Fibroblast of the aortic adventitia (primary cell): ENCODE data around the gene SENP3. TPM values are rescaled to one million over a fixed set of nuclear protein-coding genes. Genes with fewer than 3 reads are reported as not detected.

Source experiments
- DNase-seq: peaks from one replicate; pipeline ENCODE4 v3.0.0-alpha.2; 2010; ENCODE audit warnings: low read depth
- H3K4me3 ChIP-seq: 2 replicates; pipeline ENCODE4 v1.5.1; 2011; ENCODE audit warnings: low read depth, mild to moderate bottlenecking, control low read depth, low read length, moderate library complexity
- CTCF ChIP-seq: IDR thresholded peaks from 2 replicates; pipeline ENCODE4 v1.5.1; 2011; ENCODE audit warnings: mild to moderate bottlenecking, low read length, control low read depth, inconsistent platforms; ENCODE audit not compliant: insufficient read depth
- total RNA-seq: library from RNA; depleted of rRNA; stranded (reverse); fragments of >200 nt; gene quantifications from 2 replicates; pipeline ENCODE4 v1.2.3, GENCODE V29; 2012; ENCODE audit warnings: low replicate concordance

Gene SENP3
- total RNA-seq, 1 donor, result 60.4 TPM

- TF ChIP-seq CTCF, result no peak
- H3K4me3 ChIP-seq, result no peak overlapping the region
- no peak for DNase-seq
Measured at GRCh38 chr17:7580604-7581575, 19.2 kb downstream of the SENP3 start.

GRCh38 chr17:7582396-7583252, 20.9 kb downstream of the SENP3 start:
- DNase-seq, result no peak
- no peak for TF ChIP-seq CTCF
- peak overlapping the region; percentile 93 for H3K4me3 ChIP-seq

GRCh38 chr17:7583253-7584109, 21.8 kb downstream of the SENP3 start, which contains the start of gene MPDU1:
Gene MPDU1 (plus strand): TSS chr17:7583852. CDS start chr17:7583863, 11 bp downstream.
- peak within 1 kb of the TSS; percentile 93 for H3K4me3 ChIP-seq
- peak; percentile 98 for DNase-seq
- TF ChIP-seq CTCF, result no peak

- no peak for DNase-seq
- peak; percentile 21 for TF ChIP-seq CTCF
- no peak overlapping the region for H3K4me3 ChIP-seq
Measured at GRCh38 chr17:7586673-7587419, 25.1 kb downstream of the SENP3 start.

- peak; percentile 94 for DNase-seq
- H3K4me3 ChIP-seq, result peak overlapping the region; percentile 9
- peak; percentile 31 for TF ChIP-seq CTCF
Measured at GRCh38 chr17:7587420-7588151, 25.9 kb downstream of the SENP3 start.
